Uterus (tissue), 4 donors: Measurements from ENCODE around the gene CLINT1. TPM values are rescaled to one million over a fixed set of nuclear protein-coding genes. Genes with fewer than 3 reads are reported as not detected.
A peak's percentile ranks its signal among the peaks of the same experiment; 100 is the strongest.

Experiments
- DNase-seq, 2 donors: peaks; one replicate each; pipeline ENCODE4 v3.0.0-alpha.2; 2019 to 2020
- H3K27ac ChIP-seq, 2 donors: fragments of 200-600 bp; sonication (generic); 1 replicate in 1 of 2; 2 replicates in 1 of 2; pipeline ENCODE4 v1.5.1; 2016 to 2018
- H3K27me3 ChIP-seq, 2 donors: fragments of 200-600 bp; sonication (generic); one replicate each; pipeline ENCODE4 v1.5.1; 2018 to 2019; ENCODE audit warnings: control low read depth in 1 of 2
- H3K36me3 ChIP-seq, 2 donors: fragments of 200-600 bp; sonication (generic); one replicate each; pipeline ENCODE4 v1.5.1; 2019; ENCODE audit warnings: control low read depth in 1 of 2
- H3K4me1 ChIP-seq, 2 donors: fragments of 200-600 bp; sonication (generic); one replicate each; pipeline ENCODE4 v1.5.1; 2018 to 2019; ENCODE audit warnings: control low read depth in 1 of 2
- H3K4me3 ChIP-seq, 2 donors: fragments of 200-600 bp; sonication (generic); 1 replicate in 1 of 2; 2 replicates in 1 of 2; pipeline ENCODE4 v1.5.1; 2018 to 2019; ENCODE audit warnings: mild to moderate bottlenecking in 1 of 2
- H3K9me3 ChIP-seq, 2 donors: fragments of 200-600 bp; sonication (generic); one replicate each; pipeline ENCODE4 v1.5.1; 2019; ENCODE audit warnings: control low read depth in 1 of 2
- CTCF ChIP-seq, 4 experiments: fragments of 200-600 bp in 2 of 4; fragments of 450-650 bp in 2 of 4; sonication (generic) in 2 of 4; IDR thresholded peaks; one replicate each; pipeline ENCODE4 v1.5.1; 2016 to 2019; ENCODE audit warnings: antibody characterized with exemption in 4 of 4, mild to moderate bottlenecking in 2 of 4, moderate library complexity in 1 of 4
- POLR2A ChIP-seq, 2 donors: fragments of 450-650 bp; IDR thresholded peaks; one replicate each; pipeline ENCODE4 v1.6.1; 2016; ENCODE audit warnings: antibody characterized with exemption in 2 of 2, mild to moderate bottlenecking in 1 of 2, moderate library complexity in 1 of 2
- intact Hi-C: fragments of 100-400 bp; cut with DNase I; formaldehyde crosslinking; loops from one replicate; pipeline ENCODE4 v1.15.1; 2023; ENCODE audit warnings: low total_unique reads
- total RNA-seq, 4 donors: library from RNA; depleted of rRNA in 3 of 4; stranded (reverse); fragments of >200 nt in 3 of 4; gene quantifications; one replicate each; pipeline versions ENCODE4 v1.1.0 to v1.2.4, GENCODE V29; 2014 to 2023
- donor health status: DM: yes; HTN: yes; CAD: no.

The CLINT1 gene
- total RNA-seq, 4 donors from 2014 or later: 36.6 to 96.0 (median 55.3) TPM

GRCh38 chr5:157767689-157768088, 91.3 kb downstream of the CLINT1 start:
- no peaks in the 10 kb centered on the region for H3K4me1 ChIP-seq
- H3K4me3 ChIP-seq: no peak overlapping the region
- H3K27me3 ChIP-seq: no peaks in the 10 kb centered on the region
- no peak for TF ChIP-seq POLR2A (IDR thresholded peaks at IDR 0.05)
- no peak for TF ChIP-seq CTCF (IDR thresholded peaks at IDR 0.05)
- no peaks in the 10 kb centered on the region for H3K36me3 ChIP-seq
- intact Hi-C loops: no loop called here
- no peak overlapping the region for H3K27ac ChIP-seq
- DNase-seq: no peak
- no peaks in the 10 kb centered on the region for H3K9me3 ChIP-seq

DNA sequence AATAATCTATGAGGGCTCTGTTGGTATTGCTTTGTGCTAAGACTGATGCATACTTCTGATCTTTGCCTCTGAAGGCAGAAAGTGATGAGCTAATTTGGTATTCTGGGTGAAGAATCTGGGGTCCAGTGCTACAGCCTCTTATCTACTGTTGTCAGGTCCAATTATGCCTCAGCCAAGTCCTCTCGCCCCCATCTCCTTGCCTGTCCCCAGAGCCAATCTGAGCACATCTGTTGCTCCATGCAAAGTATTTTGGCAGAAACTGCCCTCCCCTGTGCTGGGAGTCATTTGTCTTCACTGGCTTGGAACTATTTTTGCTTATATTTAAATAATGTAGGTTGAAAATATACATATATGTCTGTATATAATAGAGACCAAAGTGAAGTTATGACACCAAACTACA, 92.0 kb downstream of the CLINT1 start:
- Histone ChIP-seq H3K9me3 (no peaks in the 10 kb centered on the region), H3K36me3 (no peaks in the 10 kb centered on the region), H3K27ac (no peak overlapping the region), H3K27me3 (no peaks in the 10 kb centered on the region), H3K4me1 (no peaks in the 10 kb centered on the region), H3K4me3 (no peak overlapping the region)
- no peak for TF ChIP-seq CTCF (IDR thresholded peaks at IDR 0.05)
- no peak for TF ChIP-seq POLR2A (IDR thresholded peaks at IDR 0.05)
- intact Hi-C loops: no loop called here
- no peak for DNase-seq

GRCh38 chr5:157766442-157766841, 92.5 kb downstream of the CLINT1 start:
- Histone ChIP-seq H3K27ac (no peak overlapping the region), H3K27me3 (no peaks in the 10 kb centered on the region), H3K9me3 (no peaks in the 10 kb centered on the region), H3K4me1 (no peaks in the 10 kb centered on the region), H3K36me3 (no peaks in the 10 kb centered on the region), H3K4me3 (no peak overlapping the region)
- intact Hi-C loops: no loop called here
- TF ChIP-seq CTCF (IDR thresholded peaks at IDR 0.05) (no peak), POLR2A (IDR thresholded peaks at IDR 0.05) (no peak)
- no peak for DNase-seq

GRCh38 chr5:157764531-157764930, 94.4 kb downstream of the CLINT1 start:
- Histone ChIP-seq H3K36me3 (no peaks in the 10 kb centered on the region), H3K27ac (no peak overlapping the region), H3K4me1 (no peaks in the 10 kb centered on the region), H3K4me3 (no peak overlapping the region), H3K27me3 (no peaks in the 10 kb centered on the region), H3K9me3 (no peaks in the 10 kb centered on the region)
- intact Hi-C loops: no loop called here
- TF ChIP-seq POLR2A (IDR thresholded peaks at IDR 0.05) (no peak), CTCF (IDR thresholded peaks at IDR 0.05) (no peak)
- no peak for DNase-seq

- Histone ChIP-seq H3K9me3 (no peaks in the 10 kb centered on the region), H3K27me3 (no peaks in the 10 kb centered on the region), H3K36me3 (no peaks in the 10 kb centered on the region), H3K4me3 (no peak overlapping the region), H3K27ac (no peak overlapping the region), H3K4me1 (no peaks in the 10 kb centered on the region)
- intact Hi-C loops: no loop called here
- DNase-seq: peak in 1 of 2 donors; percentile 31
- TF ChIP-seq CTCF (IDR thresholded peaks at IDR 0.05): peak; percentile 67 to 73 (median 69)
- TF ChIP-seq POLR2A (IDR thresholded peaks at IDR 0.05): no peak
These were observed 97.0 kb downstream of the CLINT1 start for GRCh38 chr5:157761690-157762621.
